BJ (cell line): ENCODE measurements around the gene RIPK1. TPM values are rescaled to one million over a fixed set of nuclear protein-coding genes. Genes with fewer than 3 reads are reported as not detected.
"Not testable (repeated sequence)": the region's sequence is repeated elsewhere in the genome, so short reads cannot be mapped to it uniquely, and the experiment has no call there.

Source experiments
- CTCF ChIA-PET: fragments of 350-600 bp; formaldehyde crosslinking; extraction: SDS; loops from one replicate; lab custom pipeline; 2021; ENCODE audit warnings: antibody characterized with exemption, inconsistent platforms; lab: Yijun Ruan, JAX
- POLR2A ChIA-PET: fragments of 300-600 bp; sonication (Branson Sonifier 250); formaldehyde crosslinking; extraction: SDS; loops from one replicate; lab custom pipeline; 2021; ENCODE audit warnings: antibody characterized with exemption; lab: Charles Lee
- DNase-seq: peaks from one replicate; pipeline ENCODE4 v3.0.0-alpha.2; 2011; ENCODE audit warnings: low read depth
- H3K27me3 ChIP-seq: 2 replicates; pipeline ENCODE4 v1.6.0; 2011; ENCODE audit warnings: low read length; ENCODE audit not compliant: control insufficient read depth, insufficient read depth
- H3K36me3 ChIP-seq: 2 replicates; pipeline ENCODE4 v1.5.1; 2011; ENCODE audit warnings: low read length; ENCODE audit not compliant: control insufficient read depth, insufficient read depth
- H3K4me3 ChIP-seq: 2 replicates; pipeline ENCODE4 v1.5.1; 2011; ENCODE audit warnings: low read depth, mild to moderate bottlenecking, control low read depth, low read length
- polyA minus RNA-seq: library from RNA; depleted of rRNA, polyadenylated mRNA; stranded (reverse); fragments of >200 nt; gene quantifications from 2 replicates; pipeline ENCODE4 v1.2.3, GENCODE V29; 2011; rRNA and poly(A)+ RNA removed
- polyA plus RNA-seq: library from polyadenylated mRNA; depleted of rRNA; stranded (reverse); fragments of >200 nt; gene quantifications from 2 replicates; pipeline ENCODE4 v1.2.3, GENCODE V29; 2011; rRNA removed
- TF ChIP-seq, protein P1 (sequence below): IDR thresholded peaks from 2 replicates; pipeline ENCODE4 v1.5.1; 2011; ENCODE audit warnings: low read depth, mild to moderate bottlenecking, control low read depth, inconsistent platforms, low read length, moderate library complexity; ENCODE audit not compliant: insufficient read depth

The RIPK1 gene
- polyA plus RNA-seq (19.5 and 20.2 TPM in 2 replicates), polyA minus RNA-seq (13.5 and 14.9 TPM in 2 replicates)

DNA sequence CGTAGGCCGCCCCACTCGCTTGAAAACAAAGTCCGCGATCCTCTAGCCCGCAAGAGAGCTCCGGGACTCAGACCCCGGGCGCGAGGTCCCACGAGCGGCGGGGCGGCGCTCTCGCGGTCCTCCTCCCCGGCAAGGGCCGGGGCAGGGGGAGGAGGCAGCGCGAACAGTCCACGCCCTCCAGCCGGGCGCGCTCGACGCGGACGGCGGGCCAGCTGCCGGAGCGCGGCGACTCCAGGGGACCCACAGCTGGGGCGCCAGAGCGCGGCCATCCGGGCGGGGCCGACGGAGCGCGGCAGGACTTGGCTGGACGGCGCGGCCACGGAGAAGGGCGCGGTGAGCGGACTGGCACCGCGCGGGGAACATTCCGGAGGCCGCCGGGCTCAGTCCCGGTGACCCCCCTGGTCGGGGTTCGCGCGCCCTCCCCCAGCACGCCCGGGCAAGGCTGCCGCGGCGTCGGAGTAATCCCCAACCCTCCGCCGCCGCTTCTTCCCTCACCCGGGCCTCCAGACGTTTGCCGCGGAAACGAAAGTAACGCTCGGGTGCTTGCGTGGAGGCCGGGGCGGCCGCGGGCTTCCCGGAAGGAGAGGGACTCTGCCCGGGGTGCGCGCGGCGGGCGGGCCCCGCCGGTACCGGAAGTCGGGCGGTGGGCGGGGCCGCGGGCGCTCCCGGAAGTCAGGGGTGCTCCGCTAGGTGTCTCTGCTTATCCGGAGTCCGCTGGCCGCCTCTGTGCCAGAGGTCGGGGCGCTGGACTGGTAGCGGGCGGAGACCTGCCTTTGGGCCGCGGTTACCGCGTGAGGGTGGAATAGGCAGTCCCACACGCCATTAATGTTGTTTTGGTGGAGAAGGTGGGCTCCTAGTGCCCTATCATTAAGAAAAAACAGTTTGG, at the start of gene RIPK1:
Gene RIPK1, plus strand, starts transcription at position 166 of the 886 bp plus-strand sequence. CDS start 8,330 bp downstream, outside the sequence.
- CTCF ChIA-PET, result interaction anchor here (0.8 to 2.1 kb wide), 3 partner anchors 69 to 191 kb away, joined by 3 to 5 read pairs (median 3); partner anchors contain the start of gene NQO2
- peak within 1 kb of the TSS; percentile 84 for H3K4me3 ChIP-seq
- POLR2A ChIA-PET, result interaction anchor here (0.6 to 0.7 kb wide), 2 partner anchors 70 to 80 kb away, joined by 3 read pairs; no protein-coding TSS in a partner anchor
- H3K36me3 ChIP-seq, result no peaks in the 10 kb centered on the region
- no peaks in the 10 kb centered on the region for H3K27me3 ChIP-seq
- DNase-seq, result peak; percentile 31
- TF ChIP-seq, protein P1, sequence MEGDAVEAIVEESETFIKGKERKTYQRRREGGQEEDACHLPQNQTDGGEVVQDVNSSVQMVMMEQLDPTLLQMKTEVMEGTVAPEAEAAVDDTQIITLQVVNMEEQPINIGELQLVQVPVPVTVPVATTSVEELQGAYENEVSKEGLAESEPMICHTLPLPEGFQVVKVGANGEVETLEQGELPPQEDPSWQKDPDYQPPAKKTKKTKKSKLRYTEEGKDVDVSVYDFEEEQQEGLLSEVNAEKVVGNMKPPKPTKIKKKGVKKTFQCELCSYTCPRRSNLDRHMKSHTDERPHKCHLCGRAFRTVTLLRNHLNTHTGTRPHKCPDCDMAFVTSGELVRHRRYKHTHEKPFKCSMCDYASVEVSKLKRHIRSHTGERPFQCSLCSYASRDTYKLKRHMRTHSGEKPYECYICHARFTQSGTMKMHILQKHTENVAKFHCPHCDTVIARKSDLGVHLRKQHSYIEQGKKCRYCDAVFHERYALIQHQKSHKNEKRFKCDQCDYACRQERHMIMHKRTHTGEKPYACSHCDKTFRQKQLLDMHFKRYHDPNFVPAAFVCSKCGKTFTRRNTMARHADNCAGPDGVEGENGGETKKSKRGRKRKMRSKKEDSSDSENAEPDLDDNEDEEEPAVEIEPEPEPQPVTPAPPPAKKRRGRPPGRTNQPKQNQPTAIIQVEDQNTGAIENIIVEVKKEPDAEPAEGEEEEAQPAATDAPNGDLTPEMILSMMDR, result peak; percentile 42

DNA sequence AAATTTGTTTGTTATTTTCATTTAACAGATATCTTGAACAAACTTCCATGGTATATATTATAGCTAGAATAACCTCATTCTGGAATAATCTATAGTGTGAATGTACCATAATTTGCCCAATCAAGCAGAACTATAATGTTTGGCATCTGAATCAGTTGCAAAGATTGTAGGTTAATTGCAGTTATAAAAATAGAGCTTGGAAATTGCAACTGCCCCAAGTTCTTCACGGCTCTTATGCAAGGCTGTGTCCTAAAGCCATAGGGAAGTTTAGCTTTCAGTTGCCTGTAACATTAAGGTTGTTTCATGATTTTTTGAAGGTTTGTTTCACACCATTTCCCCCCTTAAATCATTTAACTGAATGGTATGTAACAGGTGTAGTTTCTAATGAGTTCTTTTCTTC, 49.2 kb upstream of the RIPK1 start:
- CTCF ChIA-PET, result interaction anchor here (3.3 kb wide), 1 partner anchor 16 kb away, joined by 15 read pairs; no protein-coding TSS in a partner anchor
- Histone ChIP-seq H3K27me3 (no peaks in the 10 kb centered on the region), H3K36me3 (peaks cover 5% of the 10 kb centered on the region), H3K4me3 (no peak overlapping the region)
- TF ChIP-seq, protein P1, result no peak
- POLR2A ChIA-PET, result interaction anchor here (0.7 kb wide), 1 partner anchor 52 kb away, joined by 8 read pairs; no protein-coding TSS in a partner anchor
- DNase-seq, result no peak

DNA sequence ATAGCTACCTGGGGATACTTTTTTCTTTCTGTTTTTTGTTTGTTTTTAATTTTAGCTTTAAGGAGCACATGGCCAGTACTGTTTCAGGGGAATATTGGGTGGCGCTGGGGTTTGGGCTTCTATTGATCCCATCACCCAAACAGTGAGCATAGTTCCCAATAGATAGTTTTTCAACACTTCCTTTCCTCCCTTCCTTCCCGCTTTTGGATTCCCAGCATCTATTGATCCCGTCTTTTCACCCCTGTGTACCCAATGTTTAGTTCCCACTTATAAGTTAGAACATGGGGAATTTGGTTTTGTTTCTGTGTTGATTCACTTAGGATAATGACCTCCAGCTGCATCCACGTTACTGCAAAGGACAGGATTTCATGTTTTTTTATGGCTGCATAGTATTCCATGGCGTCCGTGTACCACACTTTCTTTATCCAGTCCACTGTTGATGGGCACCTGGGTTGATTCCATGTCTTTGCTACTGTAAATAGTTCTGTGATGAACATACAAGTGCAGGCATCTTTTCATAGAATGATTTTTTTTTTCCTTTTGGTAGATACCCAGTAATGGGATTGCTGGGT, 48.5 kb upstream of the RIPK1 start:
- TF ChIP-seq, protein P1, result no peak
- H3K36me3 ChIP-seq, result peaks cover 5% of the 10 kb centered on the region
- no peak overlapping the region for H3K4me3 ChIP-seq
- POLR2A ChIA-PET, result no interaction called here
- DNase-seq, result no peak
- no peaks in the 10 kb centered on the region for H3K27me3 ChIP-seq
- CTCF ChIA-PET, result interaction anchor here (0.9 to 3.3 kb wide), 3 partner anchors 17 to 31 kb away, joined by 3 to 15 read pairs (median 3); partner anchors contain the start of gene NQO2

DNA sequence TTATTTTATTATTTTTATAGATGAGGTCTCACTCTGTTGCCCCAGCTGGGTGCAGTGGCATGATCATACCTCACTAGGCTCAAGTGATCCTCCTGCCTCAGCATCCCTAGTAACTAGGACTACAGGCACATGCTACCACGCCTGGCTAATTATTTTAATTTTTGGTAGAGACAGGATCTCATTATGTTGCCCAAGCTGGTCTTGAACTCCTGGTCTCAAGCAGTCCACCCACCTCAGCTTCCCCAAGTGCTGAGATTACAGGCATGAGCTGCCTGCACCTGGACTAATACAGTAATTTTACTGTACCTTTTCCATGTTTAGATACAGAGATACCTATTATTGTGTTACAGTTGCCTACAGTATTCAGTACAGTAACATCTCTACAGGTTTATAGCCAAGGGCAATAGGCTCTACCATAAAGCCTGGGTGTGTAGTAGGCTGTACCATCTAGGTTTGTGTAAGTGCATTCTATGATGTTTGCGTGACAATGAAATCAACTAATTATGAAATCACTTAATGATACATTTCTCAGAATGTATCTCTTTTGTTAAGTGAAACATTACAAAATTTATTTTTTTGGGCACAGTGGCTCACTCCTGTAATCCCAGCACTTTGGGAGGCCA, 47.2 kb upstream of the RIPK1 start:
- H3K36me3 ChIP-seq, H3K4me3 ChIP-seq, H3K27me3 ChIP-seq, DNase-seq, POLR2A ChIA-PET: not testable (repeated sequence)
- CTCF ChIA-PET, result interaction anchor here (1.3 to 3.3 kb wide), 2 partner anchors 18 to 21 kb away, joined by 3 to 15 read pairs; partner anchors contain the start of gene NQO2

DNA sequence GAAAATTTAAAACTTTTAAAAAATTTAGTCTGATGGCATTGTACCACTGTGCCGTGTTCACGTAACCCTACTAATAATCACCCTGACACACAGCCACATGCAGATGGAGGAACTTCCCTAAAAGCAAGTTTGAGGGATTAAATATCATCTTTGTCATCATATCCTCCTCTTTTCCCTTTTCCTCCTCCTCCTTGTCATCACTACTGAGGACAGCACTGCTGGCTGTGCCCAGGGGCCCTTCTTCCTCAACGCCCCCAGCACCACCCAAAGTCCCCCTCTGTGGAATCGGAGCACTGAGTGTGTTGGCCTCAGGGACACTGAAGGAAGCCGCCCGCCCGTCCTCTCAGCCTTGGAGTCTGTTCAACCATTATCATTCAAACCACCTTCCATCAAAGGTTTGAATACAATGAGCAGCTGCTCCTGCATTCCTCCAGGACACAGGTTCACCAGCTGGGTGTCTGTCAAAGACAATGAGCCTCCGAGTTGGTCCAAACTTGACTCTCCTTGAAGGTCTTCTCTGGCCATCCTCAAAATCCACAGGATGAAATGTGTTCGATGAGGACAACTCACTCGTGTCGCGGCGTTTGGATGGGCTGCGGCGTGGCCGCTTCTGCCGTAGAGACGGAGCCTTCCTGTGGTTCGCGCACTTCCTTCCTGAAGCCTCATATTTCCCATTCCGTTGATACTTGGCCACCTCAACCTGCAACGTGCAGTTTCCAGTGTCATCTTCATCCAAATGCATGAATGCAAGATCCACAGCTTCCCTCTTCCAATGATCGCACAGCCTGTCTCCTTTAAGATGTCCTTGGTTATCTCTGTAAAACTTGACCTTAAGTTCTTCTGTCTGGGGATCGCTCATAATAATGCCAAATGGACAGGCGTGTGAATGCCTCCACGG, 45.3 kb upstream of the RIPK1 start:
- H3K36me3 ChIP-seq, result peaks cover 1% of the 10 kb centered on the region; the same call in 1 of the 2 replicates
- no peak for DNase-seq
- CTCF ChIA-PET, result interaction anchor here (0.7 to 1.5 kb wide), 3 partner anchors 21 to 32 kb away, joined by 3 to 4 read pairs (median 4); no protein-coding TSS in a partner anchor
- peak overlapping the region; percentile 38 for H3K4me3 ChIP-seq
- TF ChIP-seq, protein P1, result no peak
- POLR2A ChIA-PET, result interaction anchor here (0.6 kb wide), 1 partner anchor 41 kb away, joined by 3 read pairs; no protein-coding TSS in a partner anchor
- no peaks in the 10 kb centered on the region for H3K27me3 ChIP-seq
